ENCODE results near the gene OLFM3.

The OLFM3 gene

GRCh38 chr1:101993710-101994109 is 3.0 kb downstream of the OLFM3 start:
- no peak for DNase-seq (ENCODE audit: extremely low read depth, low read depth)
- no peak for TF ChIP-seq CTCF (IDR thresholded peaks at IDR 0.05; ENCODE audit: low read depth, low read length)

- no peak for DNase-seq (ENCODE audit: extremely low read depth, low read depth)
- TF ChIP-seq CTCF (IDR thresholded peaks at IDR 0.05; ENCODE audit: low read depth, low read length): no peak
Observed at GRCh38 chr1:101992821-101993575, 3.7 kb downstream of the OLFM3 start.

- TF ChIP-seq CTCF (IDR thresholded peaks at IDR 0.05; ENCODE audit: low read depth, low read length): no peak
- no peak for DNase-seq (ENCODE audit: extremely low read depth, low read depth)
Observed at GRCh38 chr1:101980974-101981373, 15.8 kb downstream of the OLFM3 start.

GRCh38 chr1:101977266-101977665 is 19.5 kb downstream of the OLFM3 start:
- DNase-seq (ENCODE audit: extremely low read depth, low read depth): no peak
- no peak for TF ChIP-seq CTCF (IDR thresholded peaks at IDR 0.05; ENCODE audit: low read depth, low read length)

- TF ChIP-seq CTCF (IDR thresholded peaks at IDR 0.05; ENCODE audit: low read depth, low read length): no peak
- no peak for DNase-seq (ENCODE audit: extremely low read depth, low read depth)
Observed at GRCh38 chr1:101976161-101976560, 20.6 kb downstream of the OLFM3 start.

GRCh38 chr1:101975371-101975770 is 21.4 kb downstream of the OLFM3 start:
- TF ChIP-seq CTCF (IDR thresholded peaks at IDR 0.05; ENCODE audit: low read depth, low read length): no peak
- DNase-seq (ENCODE audit: extremely low read depth, low read depth): no peak

- no peak for TF ChIP-seq CTCF (IDR thresholded peaks at IDR 0.05; ENCODE audit: low read depth, low read length)
- no peak for DNase-seq (ENCODE audit: extremely low read depth, low read depth)
Observed at GRCh38 chr1:101974599-101975274, 22.0 kb downstream of the OLFM3 start.

Measured in AG09319 (cell line).